ENCODE results near the gene FIGN.

FIGN gene

DNA sequence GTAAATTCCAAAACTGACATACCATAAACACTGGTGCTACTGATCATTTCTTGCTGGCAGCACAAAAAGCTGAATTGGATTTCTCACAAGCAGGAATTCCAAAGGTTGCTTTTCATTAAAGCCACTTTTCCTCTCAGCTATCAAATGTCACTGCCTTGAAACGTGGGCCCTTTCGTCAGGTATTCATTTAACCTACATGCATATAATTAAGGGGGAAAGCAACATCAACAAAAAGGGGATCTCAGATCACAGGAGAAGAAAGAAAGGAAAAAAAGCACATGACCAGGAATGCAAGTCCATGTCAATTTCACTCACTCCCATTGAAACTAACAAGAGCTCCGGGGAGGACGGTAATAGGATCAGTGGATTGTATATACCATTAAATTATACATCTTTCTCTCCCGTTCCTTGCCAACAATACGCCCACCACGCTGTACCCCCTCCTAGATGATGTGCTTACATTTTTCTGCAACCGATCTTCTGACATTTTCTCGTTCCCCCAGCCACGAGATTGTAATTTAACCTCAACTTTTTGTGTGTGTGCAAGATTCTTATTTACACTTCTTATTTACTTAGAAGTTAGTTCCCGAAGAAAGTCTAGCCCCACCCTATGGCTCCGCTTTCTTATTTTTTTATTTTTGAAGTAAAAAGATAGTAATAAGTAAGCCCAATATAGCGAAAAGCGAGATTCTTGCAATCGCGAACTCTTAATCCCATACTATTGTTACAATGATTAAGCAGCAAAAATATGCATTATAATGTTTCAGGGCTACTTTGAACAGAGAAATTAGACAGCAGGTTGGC lies 725 bp downstream of the FIGN start:
- no peak for DNase-seq

- no peak for DNase-seq
These were observed 1.4 kb downstream of the FIGN start for GRCh38 chr2:163734401-163734800.

DNA sequence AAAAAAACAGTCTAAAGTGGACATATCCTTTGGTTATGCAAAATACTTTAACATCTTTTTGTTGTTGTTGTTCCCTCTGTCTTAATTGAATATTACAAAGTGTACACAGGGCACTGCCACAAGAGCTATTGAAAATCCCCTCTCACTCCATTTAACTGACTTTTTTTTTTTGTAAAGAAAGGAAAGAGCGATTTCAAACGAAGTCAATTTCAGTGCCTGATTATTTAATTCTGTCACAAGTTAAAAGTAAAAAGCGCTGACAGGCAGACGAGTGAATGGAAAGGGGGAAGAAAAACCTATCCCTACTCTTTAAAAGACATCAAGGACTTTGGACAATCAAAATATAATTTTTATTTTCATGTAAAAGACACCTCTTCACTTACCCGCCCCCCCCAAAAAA lies 1.9 kb downstream of the FIGN start:
- no peak for DNase-seq

GRCh38 chr2:163733301-163733938 lies 2.4 kb downstream of the FIGN start:
- no peak for DNase-seq

GRCh38 chr2:163732727-163733126 lies 3.1 kb downstream of the FIGN start:
- no peak for DNase-seq

GRCh38 chr2:163731735-163732134 lies 4.1 kb downstream of the FIGN start:
- DNase-seq, result no peak

DNA sequence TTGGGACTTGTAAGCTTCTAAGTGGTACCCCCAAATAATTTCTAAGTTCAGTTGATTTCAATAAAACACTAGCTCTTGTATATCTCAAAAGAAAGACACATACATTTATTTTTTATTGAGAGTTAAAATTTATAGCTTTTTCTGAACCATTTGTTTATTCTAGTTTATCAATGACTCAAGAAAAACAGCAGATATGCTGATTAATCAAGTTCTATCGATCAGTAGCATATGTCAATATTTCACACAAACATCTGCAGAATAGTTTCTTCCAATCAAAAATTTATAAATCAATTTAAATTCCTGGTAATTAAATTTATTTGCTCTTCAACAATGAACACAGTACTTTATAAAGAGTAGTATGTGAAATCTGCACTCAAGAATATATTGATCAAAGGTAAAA lies 5.3 kb downstream of the FIGN start:
- DNase-seq, result no peak

DNA sequence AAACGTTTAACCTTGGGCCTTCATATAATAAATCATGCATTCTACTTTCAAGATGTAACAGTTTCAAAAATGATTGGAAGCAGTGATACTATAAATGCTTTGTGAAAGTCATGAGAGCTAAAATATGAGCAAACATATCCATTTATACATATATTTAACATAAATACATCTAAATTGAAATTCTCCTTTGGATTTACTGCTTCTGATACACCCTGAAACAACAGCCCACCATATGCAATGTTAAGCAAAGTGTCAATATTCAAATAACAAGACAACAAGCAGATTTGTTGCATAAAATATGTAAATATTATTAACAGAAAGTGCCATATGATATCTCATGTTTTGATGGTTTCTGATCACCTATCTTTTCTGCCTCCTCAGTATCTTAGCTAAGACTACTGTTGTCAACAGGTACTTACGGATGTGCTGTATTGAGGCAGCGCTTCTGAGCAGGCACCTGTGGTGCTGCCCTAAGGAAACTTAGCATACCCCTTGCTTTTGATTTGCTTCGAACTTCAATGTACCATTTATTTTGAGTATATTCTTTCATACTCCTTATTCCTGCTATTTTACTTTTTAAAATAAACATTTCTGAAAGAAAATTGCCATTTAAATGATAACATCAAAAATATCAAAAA lies 6.1 kb downstream of the FIGN start:
- no peak for DNase-seq

DNA sequence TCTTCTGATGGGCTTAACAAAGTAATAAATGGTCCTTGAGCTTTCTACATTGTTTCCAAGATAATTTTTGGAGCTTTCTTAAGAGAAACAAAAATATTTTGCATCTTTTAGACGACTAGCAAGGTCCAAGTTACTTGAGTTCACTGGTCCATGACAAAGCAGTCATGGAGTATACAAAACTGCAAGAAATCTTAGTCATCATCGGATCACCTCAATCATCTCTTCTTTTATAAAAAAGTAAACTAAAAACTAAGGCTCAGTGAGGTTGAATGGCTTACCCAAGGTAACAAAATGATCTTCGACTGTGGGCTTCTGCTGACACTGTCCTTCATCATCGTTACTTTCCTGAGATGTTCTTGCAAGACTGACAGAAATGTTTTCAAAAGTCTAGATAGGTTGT lies 11.9 kb downstream of the FIGN start:
- DNase-seq, result no peak

DNA sequence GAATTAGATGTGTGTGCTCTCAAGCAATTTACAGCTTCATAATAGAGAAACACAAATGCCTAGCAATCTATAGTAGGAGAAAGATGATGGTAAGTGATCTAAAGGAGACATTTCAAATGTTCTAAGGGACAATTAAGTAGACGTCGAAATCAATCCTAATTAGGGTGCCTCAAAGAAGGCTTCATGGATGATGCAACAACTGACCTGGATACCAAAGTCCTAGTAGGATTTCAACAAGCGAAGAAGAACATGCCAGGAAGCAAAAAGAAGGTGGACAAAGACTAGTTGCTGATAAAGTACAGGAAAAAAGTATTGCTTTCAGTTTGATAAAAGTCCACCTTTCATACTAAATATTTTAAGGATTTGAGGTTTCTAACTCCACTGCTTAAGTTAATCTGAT lies 12.5 kb downstream of the FIGN start:
- no peak for DNase-seq

GRCh38 chr2:163719331-163719730 lies 16.5 kb downstream of the FIGN start:
- DNase-seq, result no peak

- no peak for DNase-seq
These were observed 17.7 kb downstream of the FIGN start for GRCh38 chr2:163717993-163718680.

DNA sequence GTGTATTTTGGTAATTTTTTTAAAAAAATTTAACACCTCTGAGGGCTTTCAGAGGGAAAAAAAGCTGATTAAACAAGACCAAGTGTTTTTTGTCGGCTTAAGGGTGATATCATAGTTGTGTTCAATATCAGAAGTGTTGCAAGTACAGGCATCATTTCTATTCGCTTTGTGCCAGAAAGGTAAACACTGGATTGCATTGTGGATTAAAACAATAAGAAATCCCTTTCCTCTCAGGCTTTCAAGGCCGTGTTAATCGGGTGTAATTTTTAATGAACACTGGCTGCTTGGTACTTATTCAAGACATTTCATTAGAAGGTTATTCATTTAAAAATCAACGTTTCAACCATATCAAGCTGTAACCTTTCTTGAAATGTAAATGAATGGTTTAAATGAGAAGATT lies 18.3 kb downstream of the FIGN start:
- no peak for DNase-seq

- no peak for DNase-seq
These were observed 19.7 kb downstream of the FIGN start for GRCh38 chr2:163716101-163716500.

GRCh38 chr2:163715668-163716067 lies 20.1 kb downstream of the FIGN start:
- DNase-seq, result no peak

DNA sequence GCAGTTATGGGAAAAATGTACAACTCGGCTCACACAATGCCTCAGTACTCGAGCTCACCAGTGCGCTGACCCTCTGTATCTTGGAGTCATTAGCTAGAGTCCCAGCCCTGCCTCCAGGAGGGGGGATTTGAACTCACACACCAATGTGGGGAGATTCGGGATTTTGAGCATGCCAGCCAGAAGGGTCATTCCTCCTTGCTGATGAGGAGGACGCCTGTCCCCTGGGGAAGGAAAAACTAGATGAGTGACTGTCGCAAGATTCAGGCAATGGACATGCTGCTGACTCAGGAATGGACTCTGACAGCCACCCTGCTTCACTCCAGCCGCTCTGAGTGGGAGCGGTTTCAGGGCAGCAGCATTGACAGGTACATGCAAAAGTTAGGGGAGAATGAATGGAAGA lies 20.6 kb downstream of the FIGN start:
- no peak for DNase-seq

GRCh38 chr2:163713534-163714311 lies 22.1 kb downstream of the FIGN start:
- no peak for DNase-seq

- DNase-seq, result no peak
These were observed 24.1 kb downstream of the FIGN start for GRCh38 chr2:163711699-163712098.

- no peak for DNase-seq
These were observed 24.6 kb downstream of the FIGN start for GRCh38 chr2:163711258-163711657.

- DNase-seq, result no peak
These were observed 26.5 kb downstream of the FIGN start for GRCh38 chr2:163709270-163709669.

- no peak for DNase-seq
These were observed 27.5 kb downstream of the FIGN start for GRCh38 chr2:163708265-163708664.

DNA sequence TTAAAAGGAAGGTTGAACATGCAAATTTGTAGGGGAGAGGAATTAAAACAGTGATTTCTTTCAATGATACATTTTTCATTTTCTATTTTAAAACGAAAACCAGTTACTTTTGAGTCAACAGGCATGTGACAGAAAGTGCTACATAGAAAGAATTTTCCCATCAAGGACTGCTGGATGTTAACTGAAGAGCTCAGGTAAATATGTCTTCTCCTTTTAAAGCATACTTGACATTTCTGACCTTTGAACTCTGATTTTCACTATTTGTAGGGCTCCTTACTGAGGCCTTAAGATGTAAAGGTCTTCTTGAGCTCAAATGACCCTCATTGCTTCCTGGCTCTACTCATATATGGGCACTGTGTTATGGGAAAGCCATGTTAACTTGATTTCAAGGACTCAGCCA lies 32.4 kb downstream of the FIGN start:
- DNase-seq, result no peak

Data from activated gamma-delta T cell treated with Interleukin-2 at 50 U/mL for 16 hours (primary cell).